ENCODE measurements around the gene PTPRJ.
A peak's percentile ranks its signal among the peaks of the same experiment; 100 is the strongest.

Gene PTPRJ

GRCh38 chr11:48096588-48097525 lies 116.5 kb downstream of the PTPRJ start:
- in situ Hi-C loops (cut with HindIII; ENCODE audit: low pct_ligation_motif_present, low pct_unique_long_range_greater_than_20kb, low sequenced_read_pairs) = no loop called here
- no peak for DNase-seq

DNA sequence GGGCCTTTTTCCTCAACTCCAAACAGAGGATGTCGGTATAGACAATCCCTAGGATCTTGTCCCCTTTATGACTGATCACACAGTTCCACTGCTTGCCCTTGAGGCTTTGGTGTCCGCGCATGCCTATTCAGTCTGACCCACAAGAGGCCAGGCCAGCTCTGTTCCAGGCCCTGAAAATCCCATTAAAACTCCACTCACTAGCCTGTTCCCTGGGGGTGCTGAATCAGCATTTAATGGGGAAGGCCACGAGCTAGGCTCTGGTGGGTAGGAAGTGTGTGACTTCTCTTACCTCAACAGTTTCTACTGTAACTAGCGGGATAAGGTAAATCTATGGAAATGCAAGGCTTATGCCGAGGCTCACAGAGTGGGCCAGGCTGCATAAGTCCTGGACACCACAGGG lies 117.7 kb downstream of the PTPRJ start:
- in situ Hi-C loops (cut with HindIII; ENCODE audit: low pct_ligation_motif_present, low pct_unique_long_range_greater_than_20kb, low sequenced_read_pairs) = no loop called here
- no peak for DNase-seq

DNA sequence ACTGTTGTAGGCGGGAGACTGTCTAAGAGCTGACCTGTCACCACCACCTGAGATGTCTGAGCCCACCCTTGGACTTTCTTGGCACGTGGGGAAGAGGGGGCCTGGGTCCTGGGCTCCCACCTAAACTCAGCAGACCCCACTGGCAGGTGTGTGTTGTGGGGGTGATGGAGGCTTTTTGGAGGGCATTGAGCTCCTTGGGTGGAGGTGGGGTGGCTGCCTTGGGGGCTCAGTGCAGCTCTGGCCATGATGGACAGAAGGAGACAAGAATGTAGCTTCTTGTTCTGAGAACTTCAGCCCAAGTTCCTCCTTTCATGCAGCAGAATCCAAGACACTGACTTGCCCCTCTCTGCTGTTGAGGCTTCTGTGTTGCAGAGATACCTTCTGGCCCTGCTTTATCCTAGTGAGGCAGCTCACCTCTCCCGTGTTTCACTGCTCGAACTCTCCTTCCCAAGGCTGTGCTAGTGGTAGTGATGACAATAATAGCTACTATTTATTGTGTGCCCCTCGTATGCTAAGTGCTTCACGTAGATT lies 119.6 kb downstream of the PTPRJ start:
- no peak for DNase-seq
- in situ Hi-C loops (cut with HindIII; ENCODE audit: low pct_ligation_motif_present, low pct_unique_long_range_greater_than_20kb, low sequenced_read_pairs) = no loop called here

DNA sequence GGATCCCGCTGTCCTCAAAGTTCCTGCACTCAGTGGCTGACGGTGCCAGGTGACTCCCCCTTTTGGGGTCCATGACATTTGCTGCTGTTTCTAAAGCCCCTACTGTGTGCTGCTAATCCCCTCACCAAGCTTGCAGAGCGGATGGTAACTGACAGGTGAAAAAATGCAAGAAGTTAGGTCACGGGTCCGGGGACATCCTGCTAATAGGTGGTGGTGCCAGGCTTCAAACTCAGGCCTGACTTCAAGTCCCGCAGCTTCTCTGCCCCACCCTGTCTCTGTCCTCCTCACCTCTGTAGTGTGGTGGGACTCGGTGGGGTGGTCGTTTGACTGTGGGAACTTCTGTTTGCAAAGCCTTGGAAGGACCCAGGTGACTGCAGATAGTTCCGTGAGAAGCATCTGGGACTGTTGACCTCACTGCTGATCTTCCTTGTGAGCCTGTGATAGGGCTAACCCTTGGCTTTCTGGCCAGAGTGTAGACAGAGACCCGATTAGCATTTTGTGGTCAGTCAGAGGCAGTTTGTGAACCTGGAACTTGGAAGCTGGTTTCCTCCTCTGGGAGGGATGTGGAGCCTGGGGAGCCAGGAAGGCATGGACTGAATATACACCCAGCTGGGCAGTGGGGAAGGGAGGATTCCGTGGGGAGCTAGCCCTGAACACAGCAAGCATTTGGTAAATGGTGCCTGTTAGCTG lies 120.8 kb downstream of the PTPRJ start:
- no peak for DNase-seq
- in situ Hi-C loops (cut with HindIII; ENCODE audit: low pct_ligation_motif_present, low pct_unique_long_range_greater_than_20kb, low sequenced_read_pairs) = no loop called here

- in situ Hi-C loops (cut with HindIII; ENCODE audit: low pct_ligation_motif_present, low pct_unique_long_range_greater_than_20kb, low sequenced_read_pairs) = no loop called here
- no peak for DNase-seq
These were observed 121.6 kb downstream of the PTPRJ start for GRCh38 chr11:48101958-48102357.

GRCh38 chr11:48103621-48104567 lies 123.5 kb downstream of the PTPRJ start:
- in situ Hi-C loops (cut with HindIII; ENCODE audit: low pct_ligation_motif_present, low pct_unique_long_range_greater_than_20kb, low sequenced_read_pairs) = no loop called here
- DNase-seq = no peak

DNA sequence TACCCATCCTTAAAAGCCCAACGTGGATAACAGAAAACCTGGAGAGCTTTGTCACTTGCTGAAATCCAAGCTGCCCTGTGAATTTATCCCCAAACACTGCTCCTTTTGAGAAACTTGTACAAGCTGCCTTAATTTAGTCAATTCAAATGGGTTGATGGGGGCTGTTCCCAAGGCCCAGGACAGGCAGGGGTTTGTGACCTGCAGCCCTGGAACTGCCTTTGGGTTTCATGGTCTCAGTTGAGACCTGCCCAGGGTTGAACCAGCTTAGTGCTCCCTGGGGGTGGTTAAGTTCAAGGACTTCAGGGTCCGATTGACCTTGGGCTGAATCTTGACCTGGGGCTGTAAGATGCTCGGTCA lies 124.2 kb downstream of the PTPRJ start:
- in situ Hi-C loops (cut with HindIII; ENCODE audit: low pct_ligation_motif_present, low pct_unique_long_range_greater_than_20kb, low sequenced_read_pairs) = no loop called here
- no peak for DNase-seq

DNA sequence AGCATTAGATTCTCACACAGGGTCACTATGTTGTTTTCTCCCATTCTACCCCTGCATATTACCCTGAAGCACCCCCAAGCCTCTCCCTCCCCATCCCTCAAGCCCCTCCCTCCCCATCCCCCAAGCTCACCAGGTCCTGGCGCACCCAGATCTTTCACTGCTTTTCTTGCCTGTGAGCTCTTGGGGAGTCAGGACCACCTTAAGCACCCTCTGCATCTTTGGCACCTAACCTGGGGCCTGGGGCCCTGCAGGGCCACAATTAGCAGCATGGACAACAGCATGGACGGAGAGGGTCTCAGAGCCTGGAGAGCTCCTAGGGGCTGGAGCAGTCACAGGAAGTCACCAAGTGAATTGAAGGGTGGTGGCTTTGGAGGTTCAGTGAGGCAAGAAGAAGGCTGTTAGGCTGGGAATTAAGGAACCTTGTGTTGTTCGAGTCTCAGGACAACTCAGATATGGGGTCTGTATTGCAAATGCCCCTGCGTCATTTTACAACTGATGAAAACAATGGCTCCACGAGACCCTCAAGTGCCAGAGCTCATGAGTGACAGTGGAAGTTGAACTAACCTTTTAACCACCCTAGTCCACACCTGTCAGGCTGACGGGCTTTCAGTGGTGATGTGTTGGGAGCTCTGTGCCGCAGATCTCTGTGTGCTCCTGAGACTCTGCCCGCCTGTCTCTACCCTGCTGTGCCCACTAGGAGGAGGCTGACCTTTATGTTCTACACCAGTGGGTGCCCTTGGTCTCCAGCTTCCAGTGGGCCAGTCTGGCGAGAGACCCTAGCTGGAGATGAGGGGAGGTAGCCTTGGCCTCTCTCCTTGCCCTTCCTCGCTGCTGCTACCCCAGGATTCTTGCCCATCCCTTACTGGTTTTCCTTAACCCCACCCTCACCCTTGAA lies 125.0 kb downstream of the PTPRJ start:
- no peak for DNase-seq
- in situ Hi-C loops (cut with HindIII; ENCODE audit: low pct_ligation_motif_present, low pct_unique_long_range_greater_than_20kb, low sequenced_read_pairs) = no loop called here

- DNase-seq = no peak
These were observed 125.8 kb downstream of the PTPRJ start for GRCh38 chr11:48106166-48106565.

GRCh38 chr11:48107188-48107704 lies 126.9 kb downstream of the PTPRJ start:
- DNase-seq = peak; percentile 35

More at GRCh38 chr11:48106166-48106565, 125.8 kb downstream of the PTPRJ start:
- in situ Hi-C loops (cut with HindIII; ENCODE audit: low pct_ligation_motif_present, low pct_unique_long_range_greater_than_20kb, low sequenced_read_pairs) = no loop called here

DNA sequence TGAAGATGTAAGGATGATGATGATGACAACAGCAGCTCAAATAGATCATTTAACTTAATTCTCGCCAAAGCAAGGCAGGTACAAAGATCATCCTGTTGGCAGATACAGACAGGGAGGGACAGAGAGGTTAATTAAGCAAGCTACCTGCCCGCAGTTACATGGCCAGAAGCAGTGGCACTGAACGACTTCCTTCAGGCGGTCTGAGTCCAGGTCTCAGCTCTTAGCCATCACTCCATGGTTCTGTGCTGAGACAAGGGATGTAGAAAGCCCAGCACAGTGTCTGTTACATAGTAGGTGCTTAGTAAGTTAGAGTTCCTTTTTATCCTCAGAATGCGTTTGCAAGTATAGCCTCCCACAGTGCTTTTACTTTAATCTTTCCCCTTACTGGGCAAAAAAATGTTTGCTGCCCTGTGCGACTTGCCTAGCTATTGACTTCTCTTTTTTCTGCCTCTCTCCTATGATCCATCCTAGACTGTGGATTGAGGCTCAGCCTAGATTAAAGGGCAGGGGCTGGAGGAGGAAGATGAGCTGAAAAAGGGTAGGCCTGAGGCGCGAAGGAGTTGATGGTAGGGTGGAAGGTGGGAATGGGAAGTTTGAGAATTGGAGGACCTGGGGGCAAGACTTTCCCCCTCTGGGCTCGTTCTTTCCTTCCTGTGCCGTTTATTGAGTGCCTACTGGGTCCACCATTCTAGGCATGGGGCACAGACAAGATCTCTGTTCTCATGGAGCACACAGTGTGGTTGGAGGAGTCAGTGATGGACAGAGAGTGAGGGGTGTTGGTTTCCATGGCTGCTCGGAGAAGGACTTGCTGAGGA lies 128.1 kb downstream of the PTPRJ start:
- in situ Hi-C loops (cut with HindIII; ENCODE audit: low pct_ligation_motif_present, low pct_unique_long_range_greater_than_20kb, low sequenced_read_pairs) = no loop called here
- no peak for DNase-seq

More at GRCh38 chr11:48107188-48107704, 126.9 kb downstream of the PTPRJ start:
- in situ Hi-C loops (cut with HindIII; ENCODE audit: low pct_ligation_motif_present, low pct_unique_long_range_greater_than_20kb, low sequenced_read_pairs) = no loop called here

GRCh38 chr11:48109046-48109666 lies 128.8 kb downstream of the PTPRJ start:
- DNase-seq = peak; percentile 62
- in situ Hi-C loops (cut with HindIII; ENCODE audit: low pct_ligation_motif_present, low pct_unique_long_range_greater_than_20kb, low sequenced_read_pairs) = no loop called here

DNA sequence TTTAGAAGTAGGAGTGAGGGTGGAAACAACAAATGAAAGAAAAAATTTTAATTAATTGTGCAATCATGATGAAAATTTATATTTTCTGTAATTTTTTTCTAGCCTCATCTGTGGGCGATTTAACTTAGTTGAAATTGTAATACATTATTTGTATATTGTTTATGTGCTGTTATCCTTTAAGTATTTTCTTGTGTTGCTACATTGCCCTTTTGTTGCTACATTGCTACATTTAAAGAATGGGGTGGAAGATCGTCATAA lies 130.1 kb downstream of the PTPRJ start:
- in situ Hi-C loops (cut with HindIII; ENCODE audit: low pct_ligation_motif_present, low pct_unique_long_range_greater_than_20kb, low sequenced_read_pairs) = no loop called here
- no peak for DNase-seq

GRCh38 chr11:48111891-48112290 lies 131.5 kb downstream of the PTPRJ start:
- in situ Hi-C loops (cut with HindIII; ENCODE audit: low pct_ligation_motif_present, low pct_unique_long_range_greater_than_20kb, low sequenced_read_pairs) = no loop called here
- DNase-seq = no peak

- in situ Hi-C loops (cut with HindIII; ENCODE audit: low pct_ligation_motif_present, low pct_unique_long_range_greater_than_20kb, low sequenced_read_pairs) = no loop called here
These were observed 134.4 kb downstream of the PTPRJ start for GRCh38 chr11:48114740-48115139.

GRCh38 chr11:48116437-48117228 lies 136.3 kb downstream of the PTPRJ start:
- DNase-seq = peak; percentile 9
- in situ Hi-C loops (cut with HindIII; ENCODE audit: low pct_ligation_motif_present, low pct_unique_long_range_greater_than_20kb, low sequenced_read_pairs) = no loop called here

More at GRCh38 chr11:48114740-48115139, 134.4 kb downstream of the PTPRJ start:
- DNase-seq = no peak

Measured in ACHN (cell line).